Activated naive CD4-positive, alpha-beta T cell treated with anti-CD3 and anti-CD28 coated beads, Interleukin-2, amount 50 U/mL, for 16 hours (primary cell): ENCODE data around the gene CTU2.
"Not testable (repeated sequence)": the region's sequence is repeated elsewhere in the genome, so short reads cannot be mapped to it uniquely, and the experiment has no call there.

Experiments
- DNase-seq: peaks from one replicate; pipeline ENCODE4 v3.0.0-alpha.2; 2020

CTU2 gene

GRCh38 chr16:88706229-88706964 is at the start of gene CTU2, which contains the start of gene RNF166:
CTU2 (plus strand) TSS chr16:88706503; CDS start chr16:88706531, 28 bp downstream.
RNF166 (minus strand) TSS chr16:88706408; CDS start chr16:88706325, 83 bp downstream.
- DNase-seq: peak; percentile 94

- DNase-seq: no peak
Measured at GRCh38 chr16:88657371-88657770, 48.9 kb upstream of the CTU2 start.

GRCh38 chr16:88658714-88659113 is 47.6 kb upstream of the CTU2 start:
- no peak for DNase-seq

DNA sequence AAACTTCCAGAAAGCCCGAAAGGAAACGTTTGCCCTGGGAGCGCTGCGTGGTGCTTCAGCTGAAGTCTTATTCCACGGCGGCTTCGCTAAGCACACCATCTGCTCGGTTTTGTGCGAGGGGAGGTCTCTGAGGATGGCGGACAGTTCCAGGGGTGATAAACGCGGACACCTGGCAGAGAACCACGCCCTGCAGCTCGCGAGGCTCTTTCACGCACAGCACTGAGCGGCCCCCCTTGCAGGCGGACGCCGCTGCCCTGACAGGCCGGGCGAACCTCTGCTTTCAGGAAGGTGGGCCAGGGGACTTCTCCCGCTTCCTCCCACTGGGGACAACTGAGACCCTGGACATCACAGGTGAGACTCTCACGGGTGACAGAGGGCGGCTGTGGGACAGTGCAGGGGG is 47.1 kb upstream of the CTU2 start:
- no peak for DNase-seq

GRCh38 chr16:88661468-88661867 is 44.8 kb upstream of the CTU2 start:
- no peak for DNase-seq

DNA sequence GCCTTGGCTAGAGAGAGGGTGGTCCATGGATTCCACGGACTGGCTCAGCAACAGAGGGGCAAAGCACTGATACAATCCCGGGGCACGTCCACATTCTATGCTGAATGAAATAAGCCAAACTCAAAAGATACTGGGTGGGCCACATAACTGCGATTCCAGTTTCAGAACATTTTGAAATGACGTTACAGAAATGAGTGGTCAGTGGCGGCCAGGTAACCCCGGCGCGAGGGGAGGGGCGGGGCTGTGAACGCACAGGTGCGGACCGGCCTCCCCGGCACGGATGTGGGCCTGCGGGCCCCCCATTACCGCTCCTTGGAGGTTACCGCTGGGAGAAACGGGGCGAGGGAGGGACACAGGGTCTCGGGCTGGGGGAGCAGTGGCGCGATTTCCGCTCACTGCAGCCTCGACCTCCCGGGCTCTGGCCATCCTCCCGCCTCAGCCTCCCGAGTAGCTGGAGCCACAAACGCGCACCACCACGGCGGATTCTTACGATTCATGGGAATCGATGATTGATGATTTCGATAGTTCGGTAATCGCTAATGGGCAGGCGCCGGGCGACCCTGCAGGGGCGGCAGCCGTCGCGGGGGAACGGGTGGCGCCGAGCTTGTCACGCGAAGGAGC is 44.0 kb upstream of the CTU2 start:
- DNase-seq: peak; percentile 30

GRCh38 chr16:88662843-88663606 is 43.3 kb upstream of the CTU2 start, which contains the start of gene MVD:
MVD (minus strand) TSS chr16:88663091; CDS start chr16:88663080, 11 bp downstream.
- DNase-seq: peak; percentile 96

DNA sequence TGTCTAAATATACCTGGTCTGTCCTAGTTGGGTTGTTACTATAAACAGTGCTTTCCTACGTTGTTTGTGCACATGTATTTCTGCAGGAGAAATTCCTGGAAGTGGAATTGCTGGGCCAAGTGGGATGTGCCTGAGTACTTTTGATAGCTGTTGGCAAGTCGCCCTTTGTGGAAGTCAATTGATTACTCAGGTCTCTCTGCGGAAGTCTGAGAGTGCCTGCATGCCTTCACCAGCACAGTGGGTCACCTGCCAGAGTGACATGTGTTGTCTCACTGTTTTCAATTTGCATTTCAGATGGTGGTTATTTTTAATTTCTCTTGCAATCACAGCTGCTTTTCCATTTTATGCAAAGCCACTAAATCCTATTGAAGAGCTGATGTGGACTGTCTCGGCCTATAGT is 41.2 kb upstream of the CTU2 start:
- DNase-seq: no peak

- no peak for DNase-seq
Measured at GRCh38 chr16:88665570-88665969, 40.7 kb upstream of the CTU2 start.

DNA sequence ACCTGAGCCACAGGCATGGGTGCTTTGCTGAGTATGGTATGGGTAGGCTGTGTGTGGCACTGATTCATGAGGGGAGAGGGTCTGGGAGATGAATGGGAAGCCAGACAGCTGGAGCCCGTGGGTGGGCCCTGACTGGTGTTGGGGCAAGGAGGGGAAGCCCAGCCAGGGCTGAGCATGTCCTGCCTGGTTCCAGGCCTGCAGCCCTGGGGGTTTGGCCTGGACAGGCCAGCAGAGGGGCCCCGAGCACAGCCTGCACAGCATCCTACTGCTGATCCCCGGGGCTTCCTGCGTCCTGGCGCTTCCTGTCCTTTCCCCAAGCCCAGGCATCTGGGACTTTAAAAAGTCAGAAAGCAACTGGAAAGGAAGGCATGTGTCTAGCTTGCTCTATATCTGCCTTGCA is 38.8 kb upstream of the CTU2 start:
- no peak for DNase-seq

- not testable (repeated sequence) for DNase-seq
Measured at GRCh38 chr16:88669493-88669892, 36.8 kb upstream of the CTU2 start.

DNA sequence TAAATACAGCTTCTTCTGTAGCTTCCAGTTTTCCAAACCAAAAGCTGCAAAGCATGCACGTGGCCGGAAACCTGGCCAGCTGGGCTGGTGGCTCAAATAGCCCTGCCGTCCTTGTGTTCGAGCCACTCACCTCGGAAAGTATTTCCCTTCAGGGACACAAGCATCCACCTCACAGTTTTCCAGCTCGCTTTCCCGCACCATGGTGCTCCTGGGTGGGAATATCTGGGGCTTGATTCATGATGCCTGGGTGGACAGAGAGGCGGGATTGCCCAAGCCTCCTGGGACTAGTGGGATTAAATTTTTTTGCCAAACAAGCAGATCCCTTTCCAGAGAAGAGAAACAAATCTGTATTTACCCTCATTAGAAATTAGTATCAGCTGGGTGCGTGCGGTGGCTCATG is 36.3 kb upstream of the CTU2 start:
- no peak for DNase-seq

GRCh38 chr16:88671806-88672205 is 34.5 kb upstream of the CTU2 start:
- DNase-seq: no peak

GRCh38 chr16:88672776-88673175 is 33.5 kb upstream of the CTU2 start:
- DNase-seq: no peak

GRCh38 chr16:88673716-88674379 is 32.5 kb upstream of the CTU2 start:
- DNase-seq: no peak

GRCh38 chr16:88676502-88677242 is 29.6 kb upstream of the CTU2 start:
- DNase-seq: no peak

DNA sequence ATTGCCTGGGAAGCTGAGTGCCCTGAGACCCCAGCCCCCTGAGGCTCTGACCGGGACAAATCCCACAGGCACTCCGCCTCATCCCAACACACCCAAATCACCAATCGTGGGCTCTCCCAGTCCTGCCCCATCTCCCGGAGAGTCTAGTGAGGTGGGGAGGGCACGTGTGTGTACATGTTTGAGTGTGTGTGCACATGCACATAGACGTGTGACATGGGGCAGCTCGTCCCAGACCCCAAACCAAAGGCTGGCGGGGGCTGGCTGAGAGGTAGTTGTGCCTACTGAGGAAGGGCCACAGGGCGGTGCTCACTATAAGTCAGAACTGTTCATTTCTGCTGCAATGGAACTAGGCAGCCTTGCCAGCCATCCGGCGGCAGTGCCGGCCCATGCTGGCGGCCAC is 28.6 kb upstream of the CTU2 start:
- no peak for DNase-seq

GRCh38 chr16:88678224-88678979 is 27.9 kb upstream of the CTU2 start:
- no peak for DNase-seq

GRCh38 chr16:88680554-88681083 is 25.7 kb upstream of the CTU2 start:
- no peak for DNase-seq

- peak; percentile 58 for DNase-seq
Measured at GRCh38 chr16:88681084-88681680, 25.1 kb upstream of the CTU2 start.
